ENCODE data around the gene KCTD15. TPM values are rescaled to one million over a fixed set of nuclear protein-coding genes. Genes with fewer than 3 reads are reported as not detected.

Gene KCTD15
- total RNA-seq, 1 experiment from 2014 or later: 59.9 TPM

GRCh38 chr19:33810821-33811220 is 14.2 kb downstream of the KCTD15 start:
- H3K14ac ChIP-seq (ENCODE audit: insufficient read depth, low read length): no peak overlapping the region
- no peak overlapping the region for H3K9ac ChIP-seq (ENCODE audit: extremely low read depth, insufficient read length, low read length)
- no peak for DNase-seq
- H3K4me2 ChIP-seq (ENCODE audit: insufficient read depth, insufficient read length, low read length): no peak overlapping the region
- Mint-ChIP-seq H3K4me1 (peaks cover 0 to 3% of the 10 kb centered on the region in 2 experiments; a peak in 2 of 4 replicates), H3K9me3 (no peaks in the 10 kb centered on the region), H3K4me3 (no peak overlapping the region; a peak in 1 of 5 replicates), H3K36me3 (ENCODE audit: insufficient read depth in 1 of 3, low read depth in 3 of 3) (peaks cover 18 to 78% (median 61%) of the 10 kb centered on the region in 3 experiments), H3K27me3 (ENCODE audit: low read depth) (no peaks in the 10 kb centered on the region), H3K27ac (peak overlapping the region in 1 of 3 experiments; percentile 39; a peak in 2 of 7 replicates)
- no peaks in the 10 kb centered on the region for H3K9me3 ChIP-seq (ENCODE audit: control insufficient read depth, low read depth, low read length)
- no peak overlapping the region for H4K91ac ChIP-seq (ENCODE audit: insufficient read length, low read depth, low read length)
- no peaks in the 10 kb centered on the region for H3K23me2 ChIP-seq (ENCODE audit: insufficient read length, low read depth, low read length, poor library complexity, severe bottlenecking)
- no peak overlapping the region for H2BK20ac ChIP-seq (ENCODE audit: low read depth, low read length, poor library complexity, severe bottlenecking)
- no peak overlapping the region for H3K18ac ChIP-seq (ENCODE audit: insufficient read length, low read depth, low read length)
- no peak overlapping the region for H2AFZ ChIP-seq (ENCODE audit: low read length)
- no peak overlapping the region for H2BK12ac ChIP-seq (ENCODE audit: insufficient read length, low read depth, low read length)
- H3K4ac ChIP-seq (ENCODE audit: low read depth, low read length): no peak overlapping the region
- H3K4me1 ChIP-seq (ENCODE audit: insufficient read depth, low read length): no peaks in the 10 kb centered on the region
- H4K5ac ChIP-seq (ENCODE audit: insufficient read length, low read depth, low read length): no peak overlapping the region
- H2AK5ac ChIP-seq (ENCODE audit: insufficient read length, low read length): no peak overlapping the region
- no peaks in the 10 kb centered on the region for H3K79me2 ChIP-seq (ENCODE audit: insufficient read depth, low read length)
- H2BK5ac ChIP-seq (ENCODE audit: insufficient read length, low read length): no peak overlapping the region
- H3K27ac ChIP-seq (ENCODE audit: insufficient read length, low read depth, low read length): no peak overlapping the region
- H3K79me1 ChIP-seq (ENCODE audit: insufficient read depth, low read depth, low read length, poor library complexity, severe bottlenecking): no peaks in the 10 kb centered on the region
- H3T11ph ChIP-seq (ENCODE audit: low read length): no peak overlapping the region
- H4K20me1 ChIP-seq (ENCODE audit: control insufficient read depth, insufficient read depth, insufficient read length): peaks cover under 1% of the 10 kb centered on the region
- no CpG with 5 or more reads among the region's 11 CpGs for WGBS (ENCODE audit: extremely low coverage, insufficient read length, low lambda C conversion rate)
- H4K8ac ChIP-seq (replicated peaks; ENCODE audit: insufficient read length, low read depth, low read length): no peak overlapping the region
- no peak overlapping the region for H2BK120ac ChIP-seq (ENCODE audit: low read depth, low read length, poor library complexity, severe bottlenecking)
- no peak overlapping the region for H3K23ac ChIP-seq (ENCODE audit: insufficient read length, low read depth, low read length)
- TF ChIP-seq, protein P1, sequence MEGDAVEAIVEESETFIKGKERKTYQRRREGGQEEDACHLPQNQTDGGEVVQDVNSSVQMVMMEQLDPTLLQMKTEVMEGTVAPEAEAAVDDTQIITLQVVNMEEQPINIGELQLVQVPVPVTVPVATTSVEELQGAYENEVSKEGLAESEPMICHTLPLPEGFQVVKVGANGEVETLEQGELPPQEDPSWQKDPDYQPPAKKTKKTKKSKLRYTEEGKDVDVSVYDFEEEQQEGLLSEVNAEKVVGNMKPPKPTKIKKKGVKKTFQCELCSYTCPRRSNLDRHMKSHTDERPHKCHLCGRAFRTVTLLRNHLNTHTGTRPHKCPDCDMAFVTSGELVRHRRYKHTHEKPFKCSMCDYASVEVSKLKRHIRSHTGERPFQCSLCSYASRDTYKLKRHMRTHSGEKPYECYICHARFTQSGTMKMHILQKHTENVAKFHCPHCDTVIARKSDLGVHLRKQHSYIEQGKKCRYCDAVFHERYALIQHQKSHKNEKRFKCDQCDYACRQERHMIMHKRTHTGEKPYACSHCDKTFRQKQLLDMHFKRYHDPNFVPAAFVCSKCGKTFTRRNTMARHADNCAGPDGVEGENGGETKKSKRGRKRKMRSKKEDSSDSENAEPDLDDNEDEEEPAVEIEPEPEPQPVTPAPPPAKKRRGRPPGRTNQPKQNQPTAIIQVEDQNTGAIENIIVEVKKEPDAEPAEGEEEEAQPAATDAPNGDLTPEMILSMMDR (conservative IDR thresholded peaks at IDR 0.05): no peak
- no peak overlapping the region for H2BK15ac ChIP-seq (ENCODE audit: low read depth, low read length)
- H3K56ac ChIP-seq (ENCODE audit: insufficient read length, low read depth, low read length): no peak overlapping the region
- no peaks in the 10 kb centered on the region for H3K27me3 ChIP-seq (ENCODE audit: insufficient read depth, low read length)

All from H9 (cell line).